Measurements from ENCODE around the gene ZNF14.
A peak's percentile ranks its signal among the peaks of the same experiment; 100 is the strongest.
"Not testable (repeated sequence)": the region's sequence is repeated elsewhere in the genome, so short reads cannot be mapped to it uniquely, and the experiment has no call there.

Gene ZNF14

DNA sequence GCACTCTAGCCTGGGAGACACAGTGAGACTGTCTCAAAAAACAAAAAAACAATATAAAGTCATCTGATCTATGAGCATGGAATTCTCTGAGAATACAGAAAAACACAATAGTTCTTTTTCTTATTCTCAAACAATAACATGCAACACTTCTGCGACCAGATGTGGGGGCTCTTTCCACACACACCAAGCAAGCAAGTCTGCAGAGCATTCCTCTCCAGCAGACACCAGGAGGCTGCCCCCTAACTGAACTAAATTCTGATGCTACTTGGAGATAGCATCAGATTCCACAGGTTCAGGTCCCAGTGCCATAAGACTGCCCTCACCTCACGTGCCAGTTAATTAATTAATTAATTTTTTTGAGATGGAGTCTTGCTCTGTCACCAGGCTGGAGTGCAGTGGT, 36.5 kb downstream of the ZNF14 start:
- FAIRE-seq (no peak), DNase-seq (ENCODE audit: insufficient read length, low spot score) (no peak)

DNA sequence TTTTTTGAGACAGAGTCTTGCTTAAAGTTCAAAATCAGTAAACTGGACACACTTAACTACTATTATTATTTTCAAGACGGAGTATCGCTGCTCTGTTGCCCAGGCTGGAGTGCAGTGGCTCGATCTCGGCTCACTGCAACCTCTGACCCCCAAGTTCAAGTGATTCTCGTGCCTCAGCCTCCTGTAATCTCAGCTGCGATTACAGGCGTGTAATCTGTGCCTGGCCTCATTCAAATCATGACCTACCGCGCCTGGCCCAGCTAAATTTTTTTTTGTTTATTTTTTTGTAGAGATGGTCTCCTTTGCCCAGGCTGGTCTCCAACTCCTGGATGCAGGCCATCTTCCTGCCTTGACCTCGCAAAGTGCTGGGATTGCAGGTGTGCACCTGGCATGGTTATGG, 41.2 kb downstream of the ZNF14 start:
- DNase-seq (ENCODE audit: insufficient read length, low spot score) (no peak), FAIRE-seq (no peak)

DNA sequence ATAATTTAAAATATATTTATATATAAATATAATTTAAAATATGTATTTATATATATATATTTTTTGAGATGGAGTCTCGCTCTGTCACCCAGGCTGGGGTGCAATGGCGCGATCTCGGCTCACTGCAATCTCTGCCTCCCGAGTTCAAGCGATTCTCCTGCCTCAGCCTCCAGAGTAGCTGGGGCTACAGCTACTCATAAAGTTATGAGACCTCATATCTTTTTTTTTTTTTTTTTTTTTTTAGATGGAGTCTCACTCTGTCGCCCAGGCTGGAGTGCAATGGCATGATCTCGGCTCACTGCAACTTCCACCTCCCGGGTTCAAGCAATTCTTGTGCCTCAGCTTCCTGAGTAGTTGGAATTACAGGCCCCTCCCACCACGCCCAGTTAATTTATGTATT, 43.9 kb downstream of the ZNF14 start:
- not testable (repeated sequence) for FAIRE-seq

DNA sequence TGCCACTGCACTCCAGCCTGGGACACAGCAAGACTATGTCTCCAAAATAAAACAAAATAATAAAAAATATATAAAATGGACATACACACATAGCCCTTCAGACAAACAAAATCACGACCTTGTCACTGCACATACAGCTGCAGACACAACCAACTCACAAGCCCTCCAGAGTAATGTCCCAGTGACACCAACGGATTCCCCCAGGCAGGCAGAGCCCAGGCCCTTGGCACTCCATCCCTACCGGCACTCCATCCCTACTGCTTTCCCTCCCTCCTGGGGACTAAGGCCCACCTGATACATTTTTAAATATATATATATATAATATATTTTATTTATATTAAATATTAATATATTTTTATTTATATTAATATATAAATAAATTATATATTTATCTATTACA, 45.8 kb downstream of the ZNF14 start:
- FAIRE-seq (no peak), DNase-seq (ENCODE audit: insufficient read length, low spot score) (no peak)

More for the DNA sequence above, 43.9 kb downstream of the ZNF14 start:
- DNase-seq (ENCODE audit: insufficient read length, low spot score) = not testable (repeated sequence)

DNA sequence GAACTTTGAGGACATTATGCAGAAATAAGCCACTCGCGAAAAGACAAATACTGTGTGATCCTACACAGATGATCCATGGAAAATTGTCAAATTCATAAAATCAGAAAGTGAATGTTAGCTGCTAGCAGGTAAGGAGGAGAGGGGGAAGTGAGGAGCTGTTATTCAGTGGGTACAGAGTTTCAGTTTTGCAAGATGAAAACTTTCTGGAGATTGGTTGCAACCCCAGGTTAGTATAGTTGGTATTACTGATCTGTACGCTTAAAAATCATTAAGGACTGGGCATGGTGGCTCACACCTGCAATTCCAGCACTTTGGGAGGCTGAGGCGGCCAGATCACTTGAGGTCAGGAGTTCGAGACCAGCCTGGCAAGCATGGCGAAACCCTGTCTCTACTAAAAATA, 46.3 kb downstream of the ZNF14 start:
- no peak for FAIRE-seq
- no peak for DNase-seq (ENCODE audit: insufficient read length, low spot score)

DNA sequence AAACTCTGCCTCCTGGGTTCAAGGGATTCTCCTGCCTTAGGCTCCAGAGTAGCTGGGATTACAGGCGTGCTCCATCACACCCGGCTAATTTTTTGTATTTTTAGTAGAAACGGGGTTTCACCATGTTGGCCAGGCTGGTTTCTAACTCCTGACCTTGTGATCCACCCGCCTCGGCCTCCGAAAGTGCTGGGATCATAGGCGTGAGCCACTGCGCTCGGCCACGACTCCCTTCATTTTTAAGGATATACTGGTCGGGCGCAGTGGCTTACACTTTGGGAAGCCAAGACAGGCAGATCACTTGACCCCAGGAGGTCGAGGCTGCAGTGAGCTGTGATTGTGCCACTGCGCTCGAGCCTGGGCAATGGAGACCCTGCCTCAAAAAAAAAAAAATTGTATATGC, 46.8 kb downstream of the ZNF14 start:
- not testable (repeated sequence) for DNase-seq (ENCODE audit: insufficient read length, low spot score); FAIRE-seq

DNA sequence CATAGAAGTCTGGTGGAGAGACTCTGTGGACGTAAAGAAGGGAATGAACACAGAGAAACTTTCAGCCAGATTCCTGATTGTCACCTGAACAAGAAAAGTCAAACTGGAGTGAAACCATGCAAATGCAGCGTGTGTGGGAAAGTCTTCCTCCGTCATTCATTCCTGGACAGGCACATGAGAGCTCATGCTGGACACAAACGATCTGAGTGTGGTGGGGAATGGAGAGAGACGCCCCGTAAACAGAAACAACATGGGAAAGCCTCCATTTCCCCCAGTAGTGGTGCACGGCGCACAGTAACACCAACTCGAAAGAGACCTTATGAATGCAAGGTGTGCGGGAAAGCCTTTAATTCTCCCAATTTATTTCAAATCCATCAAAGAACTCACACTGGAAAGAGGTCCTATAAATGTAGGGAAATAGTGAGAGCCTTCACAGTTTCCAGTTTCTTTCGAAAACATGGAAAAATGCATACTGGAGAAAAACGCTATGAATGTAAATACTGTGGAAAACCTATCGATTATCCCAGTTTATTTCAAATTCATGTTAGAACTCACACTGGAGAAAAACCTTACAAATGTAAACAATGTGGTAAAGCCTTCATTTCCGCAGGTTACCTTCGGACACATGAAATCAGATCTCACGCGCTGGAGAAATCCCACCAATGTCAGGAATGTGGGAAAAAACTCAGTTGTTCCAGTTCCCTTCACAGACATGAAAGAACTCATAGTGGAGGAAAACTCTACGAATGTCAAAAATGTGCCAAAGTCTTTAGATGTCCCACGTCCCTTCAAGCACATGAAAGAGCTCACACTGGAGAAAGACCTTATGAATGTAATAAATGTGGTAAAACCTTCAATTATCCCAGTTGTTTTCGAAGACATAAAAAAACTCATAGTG, 53.5 kb downstream of the ZNF14 start:
- FAIRE-seq = no peak
- DNase-seq (ENCODE audit: insufficient read length, low spot score) = no peak

DNA sequence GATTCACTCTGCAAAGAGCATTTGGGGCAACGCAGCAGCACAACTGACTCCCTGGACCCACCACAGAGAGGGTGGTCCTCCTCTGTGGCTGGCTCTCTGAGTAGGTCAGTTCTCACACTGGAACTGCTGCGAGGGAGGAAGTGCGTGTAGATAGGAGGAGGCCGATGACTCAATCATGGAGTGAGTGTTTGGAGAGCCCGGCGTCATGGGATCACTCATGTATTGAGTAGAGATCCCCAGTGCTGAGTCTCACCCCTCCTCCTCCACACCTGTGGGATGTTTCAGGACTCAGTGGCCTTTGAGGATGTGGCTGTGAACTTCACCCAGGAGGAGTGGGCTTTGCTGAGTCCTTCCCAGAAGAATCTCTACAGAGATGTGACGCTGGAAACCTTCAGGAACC, 55.3 kb downstream of the ZNF14 start:
- FAIRE-seq (no peak), DNase-seq (ENCODE audit: insufficient read length, low spot score) (no peak)

DNA sequence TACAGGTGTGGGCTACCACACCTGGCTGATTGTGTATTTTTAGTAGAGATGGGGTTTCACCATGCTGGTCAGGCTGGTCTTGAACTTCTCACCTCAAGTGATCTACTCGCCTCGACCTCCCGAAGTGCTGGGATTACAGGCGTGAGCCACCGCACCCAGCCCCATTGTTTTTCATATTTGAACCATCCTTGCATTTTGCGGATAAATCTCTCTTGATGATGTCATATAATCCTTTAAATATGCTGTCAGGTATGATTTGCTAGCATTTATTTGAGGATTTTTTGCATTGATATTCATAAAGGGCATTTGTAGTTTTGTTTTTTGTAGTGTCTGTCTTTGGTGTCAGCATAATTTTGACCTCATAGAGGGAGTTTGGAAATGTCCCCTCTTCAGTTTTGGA, 58.6 kb downstream of the ZNF14 start:
- no peak for FAIRE-seq
- DNase-seq (ENCODE audit: insufficient read length, low spot score) = no peak

DNA sequence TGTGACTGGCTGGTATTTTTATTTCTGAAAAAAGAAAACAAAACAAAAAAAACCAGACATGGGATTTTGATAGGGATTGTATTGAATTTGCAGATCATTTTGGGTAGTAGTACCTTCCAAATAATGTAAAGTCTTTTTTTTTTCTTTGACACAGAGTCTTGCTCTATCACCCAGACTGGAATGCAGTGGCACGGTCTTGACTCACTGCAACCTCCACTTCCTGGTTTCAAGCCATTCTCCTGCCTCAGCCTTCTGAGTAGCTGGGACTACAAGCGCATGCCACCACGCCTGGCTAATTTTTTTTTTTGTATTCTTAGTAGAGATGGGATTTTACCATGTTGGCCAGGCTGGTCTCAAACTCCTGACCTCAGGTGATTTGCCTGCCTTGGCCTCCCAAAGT, 60.1 kb downstream of the ZNF14 start:
- FAIRE-seq (no peak), DNase-seq (ENCODE audit: insufficient read length, low spot score) (no peak)

DNA sequence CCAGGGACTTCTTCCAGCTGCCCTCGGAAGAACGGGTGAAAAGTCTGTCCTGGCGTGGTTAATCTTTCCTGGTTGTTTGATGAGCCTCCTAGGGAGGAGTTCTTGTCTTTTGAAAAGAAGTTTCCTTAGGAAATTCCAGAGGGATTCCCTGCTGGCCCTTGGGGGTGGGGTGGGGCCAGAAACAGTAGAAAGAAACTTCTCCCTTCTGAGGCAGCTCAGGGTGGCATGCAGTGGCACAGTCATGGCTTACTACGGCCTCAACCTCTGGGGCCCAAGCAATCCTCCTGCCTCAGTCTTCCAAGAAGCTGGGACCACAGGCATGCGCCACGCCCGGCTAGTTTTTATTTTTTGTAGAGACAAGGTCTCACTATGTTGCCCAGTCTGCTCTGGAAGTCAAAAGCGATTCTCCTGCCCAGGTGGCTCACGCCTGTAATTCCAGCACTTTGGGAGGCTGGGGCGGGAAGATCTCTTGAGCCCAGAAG, 62.8 kb downstream of the ZNF14 start:
- DNase-seq (ENCODE audit: insufficient read length, low spot score) (no peak), FAIRE-seq (no peak)

DNA sequence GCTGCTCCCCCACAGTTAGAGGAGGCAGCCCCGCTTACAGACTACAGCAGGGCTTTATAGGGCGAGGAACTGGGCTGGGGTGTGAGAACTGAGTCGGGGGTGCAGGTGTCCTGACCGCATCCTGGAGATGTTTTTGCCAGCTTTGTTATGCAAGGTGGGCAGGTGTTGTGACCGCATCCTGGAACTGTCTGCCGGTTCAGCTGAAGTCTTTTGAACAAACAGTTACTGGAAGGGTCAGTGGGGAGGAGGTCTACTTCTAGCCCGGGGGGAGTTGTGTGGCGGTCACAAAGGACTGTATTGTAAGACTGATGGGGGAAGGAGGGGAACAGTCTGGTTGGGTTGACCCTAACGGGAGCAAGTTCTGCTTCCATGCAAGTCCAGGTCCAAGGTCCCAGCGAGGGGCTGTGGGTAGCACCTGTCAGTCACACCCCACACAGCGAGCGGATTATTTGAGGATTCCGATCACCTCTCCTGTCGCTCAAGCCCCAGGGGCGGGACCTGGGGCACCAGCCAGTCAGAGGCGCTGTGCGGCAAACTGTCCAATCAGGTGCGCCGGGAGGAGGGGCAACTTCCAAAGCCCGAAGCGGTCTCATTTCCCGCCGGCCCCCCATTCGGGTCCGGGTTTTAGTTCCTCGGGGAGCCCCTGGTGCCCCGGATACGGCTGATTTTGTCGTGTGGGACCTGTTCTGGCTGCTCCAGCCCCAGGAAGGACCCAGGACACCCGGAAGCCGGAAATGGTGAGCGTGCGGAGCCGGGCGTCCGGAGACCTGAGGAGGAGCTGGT, 64.5 kb downstream of the ZNF14 start, which contains the start of gene ZNF101:
Gene ZNF101 (plus strand): TSS at position 610 of the 783 bp plus-strand sequence. CDS start 125 bp downstream, at position 735.
- FAIRE-seq (peak; percentile 55), DNase-seq (ENCODE audit: insufficient read length, low spot score) (peak; percentile 94)

DNA sequence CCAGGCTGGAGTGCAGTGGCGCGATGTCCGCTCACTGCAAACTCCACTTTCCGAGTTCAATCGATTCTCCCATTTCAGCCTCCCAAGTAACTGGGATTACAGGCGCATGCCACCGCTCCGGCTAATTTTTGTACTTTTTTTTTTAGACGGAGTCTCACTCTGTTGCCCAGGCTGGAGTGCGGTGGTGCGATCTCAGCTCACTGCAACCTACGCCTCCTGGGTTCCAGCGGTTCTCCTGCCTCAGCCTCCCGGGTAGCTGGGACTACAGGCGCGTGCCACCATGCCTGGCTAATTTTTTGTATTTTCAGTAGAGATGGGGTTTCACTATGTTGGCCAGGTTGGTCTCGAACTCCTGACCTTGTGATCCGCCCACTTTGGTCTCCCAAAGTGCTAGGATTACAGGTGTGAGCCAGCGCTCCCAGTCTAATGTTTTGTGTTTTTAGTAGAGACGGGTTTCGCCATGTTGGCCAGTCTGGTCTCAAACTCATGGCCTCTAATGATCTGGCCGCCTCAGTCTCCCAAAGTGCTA, 67.4 kb downstream of the ZNF14 start:
- not testable (repeated sequence) for FAIRE-seq; DNase-seq (ENCODE audit: insufficient read length, low spot score)

DNA sequence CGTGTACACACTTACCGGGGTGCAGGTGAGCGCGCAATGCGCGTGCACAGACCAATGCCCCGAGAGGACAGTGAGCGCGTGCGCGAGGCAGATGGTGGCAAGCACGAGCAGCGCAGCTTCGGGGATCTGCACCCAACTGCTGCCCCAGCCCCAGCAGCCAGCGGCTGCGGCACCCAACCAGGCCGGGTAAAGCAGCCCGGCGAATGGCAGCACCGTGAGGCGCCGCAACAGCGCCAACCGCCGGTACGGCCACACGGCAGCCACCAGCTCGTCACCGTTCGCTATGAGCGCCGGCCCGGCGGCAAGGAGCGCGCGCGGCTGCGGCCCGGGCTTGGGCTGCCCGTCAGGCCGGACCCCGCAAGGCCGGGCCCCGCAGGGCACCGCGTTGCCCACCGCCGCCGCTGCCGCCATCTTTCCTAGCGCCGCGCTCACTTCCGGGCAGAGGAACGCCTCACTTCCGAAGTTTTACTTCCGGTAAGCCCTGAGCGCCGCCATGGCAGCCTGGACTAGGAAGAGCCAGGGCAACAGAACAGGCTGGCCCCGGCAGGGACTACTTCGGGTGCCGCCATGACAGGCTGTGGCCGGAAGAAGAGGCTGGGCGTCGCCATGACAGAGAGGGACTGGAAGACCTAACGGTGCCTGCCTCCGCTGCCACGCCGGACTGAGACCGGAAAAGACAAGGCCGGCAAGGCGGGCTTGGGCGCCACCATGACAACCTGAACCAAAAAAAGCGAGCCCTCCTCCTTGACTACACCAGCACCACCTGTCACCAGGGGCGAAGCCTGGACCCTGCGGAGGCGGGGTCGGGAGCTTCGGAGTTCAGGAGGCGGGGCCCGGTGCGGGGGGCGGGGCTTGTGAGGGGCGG, 69.4 kb downstream of the ZNF14 start, which contains the start of gene ATP13A1:
Gene ATP13A1 (minus strand): TSS at position 421 of the 865 bp plus-strand sequence. CDS start 10 bp downstream, at position 411.
- FAIRE-seq = peak; percentile 94

DNA sequence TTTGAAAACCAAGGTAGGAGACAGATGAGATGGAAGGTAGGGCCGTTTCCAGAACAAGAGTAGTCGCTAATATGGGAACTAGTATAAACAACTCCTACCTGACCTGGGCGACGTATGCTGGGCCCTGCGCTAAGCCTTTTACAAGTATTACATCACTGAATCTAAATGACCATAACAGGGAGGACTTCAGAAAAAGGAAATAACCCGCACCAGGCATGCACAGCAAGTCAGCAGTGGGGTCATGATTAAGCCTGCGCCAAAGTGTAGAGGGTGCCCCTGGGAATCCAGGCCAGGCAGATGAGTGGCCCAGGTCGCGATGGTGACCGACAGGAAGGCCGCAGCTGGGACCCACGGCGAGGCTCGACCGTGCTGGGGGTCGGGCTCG, 70.0 kb downstream of the ZNF14 start:
- no peak for FAIRE-seq
- DNase-seq (ENCODE audit: insufficient read length, low spot score) = no peak

More for the DNA sequence above, 69.4 kb downstream of the ZNF14 start, which contains the start of gene ATP13A1:
- peak; percentile 90 for DNase-seq (ENCODE audit: insufficient read length, low spot score)

DNA sequence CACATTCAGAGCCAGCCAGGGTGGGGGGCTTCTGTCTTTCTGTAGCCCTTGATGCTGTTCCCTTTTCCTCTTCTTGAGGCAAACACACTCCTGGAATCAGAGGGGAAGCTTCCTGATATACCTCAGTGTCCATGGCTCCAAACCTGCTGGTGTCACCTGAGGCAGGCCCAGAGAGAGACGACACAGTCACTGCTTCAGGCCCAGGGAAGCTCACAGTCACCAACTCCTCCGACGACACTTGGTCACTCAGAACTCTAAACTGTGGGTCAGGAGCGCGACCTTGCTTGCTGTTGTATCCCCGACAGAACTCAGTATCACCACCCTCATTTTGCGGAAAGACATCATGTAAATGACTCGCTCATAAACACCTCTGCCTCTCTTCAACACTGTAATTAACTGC, 70.6 kb downstream of the ZNF14 start:
- no peak for DNase-seq (ENCODE audit: insufficient read length, low spot score)
- no peak for FAIRE-seq

DNA sequence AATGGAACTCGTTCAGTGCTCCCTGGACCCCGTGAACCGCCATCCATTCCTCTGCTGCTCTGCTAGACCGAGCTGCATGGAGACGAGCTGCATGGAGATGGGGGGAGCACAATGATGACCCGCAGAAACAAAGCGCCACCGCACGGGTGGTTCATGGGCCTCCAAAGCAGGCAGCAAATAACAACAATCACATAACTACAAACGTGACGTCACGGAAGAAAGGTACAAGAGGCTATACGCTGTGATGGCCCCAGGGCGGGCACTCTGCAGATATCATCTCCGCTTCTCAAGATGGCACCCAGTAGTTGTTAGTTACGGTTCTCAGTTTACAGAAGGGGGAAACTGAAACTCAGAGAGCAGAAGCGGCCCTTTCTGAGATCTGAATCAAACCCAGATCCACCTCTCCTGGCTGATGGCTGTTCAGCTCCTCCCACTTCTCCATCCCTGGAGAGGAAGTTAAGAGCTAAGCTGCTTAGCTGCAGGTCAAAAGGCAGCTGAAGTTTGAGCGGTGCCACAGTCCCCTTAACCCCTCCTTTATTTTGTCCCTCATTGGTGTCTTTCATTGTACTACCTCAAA, 71.1 kb downstream of the ZNF14 start:
- DNase-seq (ENCODE audit: insufficient read length, low spot score) = no peak
- no peak for FAIRE-seq

DNA sequence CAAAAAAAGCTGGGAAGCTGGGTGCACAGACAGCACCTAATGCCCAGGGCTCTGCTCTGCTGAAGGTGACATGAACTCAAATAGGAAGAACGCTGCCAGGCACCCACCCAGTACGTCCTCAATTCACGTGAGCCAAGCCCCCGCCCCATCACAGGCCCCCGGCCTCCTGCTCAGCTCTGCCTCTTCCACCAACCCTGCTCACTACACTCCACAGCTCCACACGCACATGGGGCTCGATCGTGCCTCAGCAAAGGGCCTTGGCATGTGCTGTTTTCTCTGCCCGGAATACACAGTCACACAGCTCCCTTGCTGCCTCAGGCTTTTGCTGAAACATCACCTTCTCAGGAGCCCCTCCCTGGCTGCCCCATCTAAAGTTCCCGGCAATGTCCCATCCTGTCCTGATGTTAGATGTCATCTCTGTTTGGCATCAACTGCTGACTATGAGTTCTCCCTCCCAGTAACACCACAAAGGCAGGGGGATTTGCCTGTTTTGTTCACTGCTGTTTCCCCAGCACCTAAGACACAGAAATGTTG, 71.7 kb downstream of the ZNF14 start:
- FAIRE-seq (no peak), DNase-seq (ENCODE audit: insufficient read length, low spot score) (no peak)

Data from HTR-8/SVneo (cell line).